CD4-positive, alpha-beta T cell treated with Interferon gamma for 1 hour (primary cell): ENCODE results near the gene HBEGF.

Source experiments
- DNase-seq: peaks from one replicate; pipeline ENCODE4 v3.0.0-alpha.2; 2020

The HBEGF gene

GRCh38 chr5:140331638-140332037, 14.8 kb downstream of the HBEGF start:
- no peak for DNase-seq

GRCh38 chr5:140329739-140330481, 16.5 kb downstream of the HBEGF start:
- no peak for DNase-seq

GRCh38 chr5:140328036-140328764, 18.2 kb downstream of the HBEGF start:
- DNase-seq, result no peak

GRCh38 chr5:140327589-140327988, 18.8 kb downstream of the HBEGF start:
- DNase-seq, result no peak

- DNase-seq, result no peak
Observed at GRCh38 chr5:140325486-140325885, 20.9 kb downstream of the HBEGF start.

GRCh38 chr5:140324617-140325241, 21.7 kb downstream of the HBEGF start:
- no peak for DNase-seq

GRCh38 chr5:140324041-140324600, 22.3 kb downstream of the HBEGF start:
- DNase-seq, result no peak

- DNase-seq, result no peak
Observed at GRCh38 chr5:140322751-140323731, 23.4 kb downstream of the HBEGF start.

GRCh38 chr5:140321796-140322195, 24.6 kb downstream of the HBEGF start:
- peak; percentile 67 for DNase-seq

GRCh38 chr5:140319833-140320232, 26.6 kb downstream of the HBEGF start:
- DNase-seq, result no peak

- no peak for DNase-seq
Observed at GRCh38 chr5:140318792-140319191, 27.6 kb downstream of the HBEGF start.

- no peak for DNase-seq
Observed at GRCh38 chr5:140317859-140318258, 28.5 kb downstream of the HBEGF start.

- no peak for DNase-seq
Observed at GRCh38 chr5:140312791-140313189, 33.6 kb downstream of the HBEGF start.

- DNase-seq, result peak; percentile 13
Observed at GRCh38 chr5:140312067-140312790, 34.2 kb downstream of the HBEGF start.

- DNase-seq, result no peak
Observed at GRCh38 chr5:140311011-140311467, 35.4 kb downstream of the HBEGF start.

- no peak for DNase-seq
Observed at GRCh38 chr5:140310434-140310833, 36.0 kb downstream of the HBEGF start.

GRCh38 chr5:140309706-140310249, 36.6 kb downstream of the HBEGF start:
- DNase-seq, result no peak

GRCh38 chr5:140305471-140305870, 40.9 kb downstream of the HBEGF start:
- DNase-seq, result no peak

GRCh38 chr5:140303966-140304365, 42.4 kb downstream of the HBEGF start:
- DNase-seq, result no peak

- peak; percentile 94 for DNase-seq
Observed at GRCh38 chr5:140302786-140303639, 43.4 kb downstream of the HBEGF start, which contains the start of gene PFDN1. TSS of gene PFDN1 (minus strand) at chr5:140303101. CDS start at chr5:140303073, 28 bp downstream.
